T-cell (primary cell): ENCODE data around the gene CDRT4. TPM values are rescaled to one million over a fixed set of nuclear protein-coding genes. Genes with fewer than 3 reads are reported as not detected.

Experiments
- ATAC-seq, 4 experiments: fragments of 200-7000 bp in 3 of 4; fragments of 150-1000 bp in 1 of 4; cut with Tn5 transposase; replicated peaks in 1 of 4; 1 replicate in 3 of 4; 2 replicates in 1 of 4; pipeline ENCODE4 v1.10.0; 2021; ENCODE audit warnings: moderate library complexity in 3 of 4, mild to moderate bottlenecking in 2 of 4, moderate number of reproducible peaks in 1 of 4
- CTCF ChIA-PET, 2 donors: fragments of 300-600 bp; sonication (Branson Sonifier 250); formaldehyde crosslinking; loops; one replicate each; lab custom pipeline; 2022; ENCODE audit warnings: antibody characterized with exemption in 2 of 2; lab: Charles Lee
- POLR2A ChIA-PET, 2 donors: fragments of 300-600 bp; sonication (Branson Sonifier 250); formaldehyde crosslinking; loops; one replicate each; lab custom pipeline; 2022; ENCODE audit warnings: antibody characterized with exemption in 2 of 2; lab: Charles Lee
- DNase-seq, 35 experiments: peaks; one replicate each; pipeline versions ENCODE4 v3.0.0 to v3.0.0-alpha.2; 2013 to 2023
- H3K27ac ChIP-seq: one replicate; pipeline ENCODE4 v1.5.1; 2013; ENCODE audit warnings: low read length
- H3K27me3 ChIP-seq, 2 experiments: replicated peaks in 1 of 2; 1 replicate in 1 of 2; 2 replicates in 1 of 2; pipeline versions ENCODE4 v1.6.1 to v1.7.0; 2013; ENCODE audit warnings: low read length in 1 of 2, mixed read lengths in 1 of 2; ENCODE audit not compliant: control insufficient read depth in 2 of 2, insufficient read depth in 2 of 2; ENCODE audit errors: extremely low read depth in 1 of 2
- H3K36me3 ChIP-seq, 2 donors: 1 replicate in 1 of 2; 2 replicates in 1 of 2; pipeline versions ENCODE4 v1.6.1 to v1.7.0; 2013; ENCODE audit warnings: low read length in 1 of 2; ENCODE audit not compliant: control insufficient read depth in 2 of 2, insufficient read depth in 1 of 2; ENCODE audit errors: extremely low read depth in 1 of 2
- H3K4me1 ChIP-seq, 2 experiments: 1 replicate in 1 of 2; 2 replicates in 1 of 2; pipeline versions ENCODE4 v1.6.1 to v1.7.0; 2013; ENCODE audit warnings: low read length in 2 of 2, mixed read lengths in 1 of 2; ENCODE audit not compliant: insufficient read depth in 2 of 2, control insufficient read depth in 1 of 2; ENCODE audit errors: extremely low read depth in 1 of 2
- H3K4me3 ChIP-seq, 2 donors: 1 replicate in 1 of 2; 2 replicates in 1 of 2; pipeline versions ENCODE4 v1.5.1 to v1.7.0; 2013; ENCODE audit warnings: mild to moderate bottlenecking in 2 of 2, low read length in 1 of 2, moderate library complexity in 1 of 2; ENCODE audit not compliant: control insufficient read depth in 1 of 2; ENCODE audit errors: extremely low read depth in 1 of 2
- H3K9me3 ChIP-seq: 2 replicates; pipeline ENCODE4 v1.7.0; 2013
- H3K27ac Mint-ChIP-seq, 2 donors: one replicate each; pipeline ENCODE4 v1.8.0; 2020 to 2021; ENCODE audit warnings: mild to moderate bottlenecking in 2 of 2, mixed read lengths in 2 of 2
- H3K27me3 Mint-ChIP-seq, 2 donors: one replicate each; pipeline ENCODE4 v1.8.0; 2021 to 2022; ENCODE audit warnings: mixed read lengths in 2 of 2
- H3K36me3 Mint-ChIP-seq: one replicate; pipeline ENCODE4 v1.8.0; 2021; ENCODE audit warnings: mixed read lengths
- H3K4me1 Mint-ChIP-seq, 3 donors: one replicate each; pipeline ENCODE4 v1.8.0; 2020 to 2022; ENCODE audit warnings: mixed read lengths in 3 of 3, mild to moderate bottlenecking in 1 of 3
- H3K4me3 Mint-ChIP-seq, 3 donors: one replicate each; pipeline ENCODE4 v1.8.0; 2020 to 2022; ENCODE audit warnings: mild to moderate bottlenecking in 3 of 3, mixed read lengths in 3 of 3, moderate library complexity in 3 of 3
- H3K9me3 Mint-ChIP-seq, 3 donors: one replicate each; pipeline ENCODE4 v1.8.0; 2020 to 2022; ENCODE audit warnings: mixed read lengths in 3 of 3
- WGBS: methylation state at CpG from one replicate; pipeline ENCODE4 v1.1.5; 2013; ENCODE audit warnings: missing lambda C conversion rate; ENCODE audit not compliant: insufficient coverage; 5-methylcytosine and 5-hydroxymethylcytosine counted together
- total RNA-seq, 35 experiments: library from RNA in 6 of 35; stranded (reverse) in 6 of 35; fragments of 120-200 nt in 1 of 35; gene quantifications; one replicate each; pipeline versions ENCODE4 v1.2.1 to v1.2.4 and lab custom pipeline; 2013 to 2026

CDRT4 gene
- total RNA-seq, 5 donors from 2014 or later (not counting 1 experiment from before 2014, with no cell fraction given) = 4.7 to 10.0 (median 9.0) TPM

- Histone ChIP-seq H3K36me3 (peaks cover 0 to 15% of the 10 kb centered on the region in 2 donors), H3K4me1 (no peaks in the 10 kb centered on the region), H3K9me3 (no peaks in the 10 kb centered on the region), H3K27ac (no peak overlapping the region), H3K4me3 (no peak overlapping the region), H3K27me3 (no peaks in the 10 kb centered on the region)
- 94% methylated on average over 3 of the region's 7 CpGs for WGBS
- H3K36me3 Mint-ChIP-seq = peaks cover 54% of the 10 kb centered on the region
- H3K4me1 Mint-ChIP-seq = no peaks in the 10 kb centered on the region
- DNase-seq (no peak), ATAC-seq (no peak)
- POLR2A ChIA-PET = no interaction called here
- no peaks in the 10 kb centered on the region for H3K27me3 Mint-ChIP-seq
- H3K9me3 Mint-ChIP-seq = no peaks in the 10 kb centered on the region
- no peak overlapping the region for H3K27ac Mint-ChIP-seq
- CTCF ChIA-PET = no interaction called here
- no peak overlapping the region for H3K4me3 Mint-ChIP-seq
Observed at GRCh38 chr17:15496735-15497670, 29.6 kb upstream of the CDRT4 start.

GRCh38 chr17:15494821-15495220 lies 27.4 kb upstream of the CDRT4 start:
- no peaks in the 10 kb centered on the region for H3K9me3 ChIP-seq
- no peak overlapping the region for H3K27ac ChIP-seq
- ChIA-PET POLR2A (no interaction called here), CTCF (no interaction called here)
- DNase-seq = no peak
- peaks cover 0 to 8% of the 10 kb centered on the region in 2 donors for H3K36me3 ChIP-seq
- Mint-ChIP-seq H3K27ac (no peak overlapping the region), H3K9me3 (no peaks in the 10 kb centered on the region), H3K4me3 (no peak overlapping the region), H3K36me3 (peaks cover 48% of the 10 kb centered on the region), H3K27me3 (no peaks in the 10 kb centered on the region), H3K4me1 (no peaks in the 10 kb centered on the region)
- no peak overlapping the region for H3K4me3 ChIP-seq
- no peak for ATAC-seq
- no peaks in the 10 kb centered on the region for H3K4me1 ChIP-seq
- H3K27me3 ChIP-seq = no peaks in the 10 kb centered on the region

GRCh38 chr17:15493693-15494035 lies 26.2 kb upstream of the CDRT4 start:
- ChIA-PET POLR2A (interaction anchor here in 1 of 2 donors (0.7 kb wide), 1 partner anchor 448 kb away, joined by 3 read pairs; no protein-coding TSS in a partner anchor), CTCF (no interaction called here)
- WGBS = no CpG with 5 or more reads among the region's 1 CpG
- ATAC-seq (no peak), DNase-seq (no peak)
- Histone ChIP-seq H3K4me3 (no peak overlapping the region), H3K27ac (no peak overlapping the region), H3K36me3 (peaks cover 0 to 8% of the 10 kb centered on the region in 2 donors), H3K9me3 (no peaks in the 10 kb centered on the region), H3K4me1 (no peaks in the 10 kb centered on the region), H3K27me3 (no peaks in the 10 kb centered on the region)
- H3K4me3 Mint-ChIP-seq = no peak overlapping the region
- no peaks in the 10 kb centered on the region for H3K9me3 Mint-ChIP-seq
- no peak overlapping the region for H3K27ac Mint-ChIP-seq
- H3K27me3 Mint-ChIP-seq = no peaks in the 10 kb centered on the region
- peaks cover 43% of the 10 kb centered on the region for H3K36me3 Mint-ChIP-seq
- no peaks in the 10 kb centered on the region for H3K4me1 Mint-ChIP-seq

GRCh38 chr17:15492791-15493692 lies 25.6 kb upstream of the CDRT4 start:
- H3K27ac ChIP-seq = no peak overlapping the region
- POLR2A ChIA-PET = no interaction called here
- Mint-ChIP-seq H3K36me3 (peaks cover 42% of the 10 kb centered on the region), H3K4me1 (no peaks in the 10 kb centered on the region), H3K27ac (no peak overlapping the region), H3K4me3 (no peak overlapping the region), H3K9me3 (no peaks in the 10 kb centered on the region), H3K27me3 (no peaks in the 10 kb centered on the region)
- CTCF ChIA-PET = no interaction called here
- 95% methylated on average over 7 of the region's 8 CpGs for WGBS
- ATAC-seq = no peak
- H3K9me3 ChIP-seq = no peaks in the 10 kb centered on the region
- no peaks in the 10 kb centered on the region for H3K4me1 ChIP-seq
- H3K4me3 ChIP-seq = no peak overlapping the region
- H3K36me3 ChIP-seq = peaks cover 0 to 8% of the 10 kb centered on the region in 2 donors
- H3K27me3 ChIP-seq = no peaks in the 10 kb centered on the region
- no peak for DNase-seq

GRCh38 chr17:15492186-15492585 lies 24.8 kb upstream of the CDRT4 start:
- ChIA-PET POLR2A (no interaction called here), CTCF (interaction anchor here in 1 of 2 donors (0.6 kb wide), 1 partner anchor 9 kb away, joined by 3 read pairs; no protein-coding TSS in a partner anchor)
- Mint-ChIP-seq H3K27ac (no peak overlapping the region), H3K4me1 (no peaks in the 10 kb centered on the region), H3K27me3 (no peaks in the 10 kb centered on the region), H3K9me3 (no peaks in the 10 kb centered on the region), H3K4me3 (no peak overlapping the region), H3K36me3 (peaks cover 43% of the 10 kb centered on the region)
- Histone ChIP-seq H3K27ac (no peak overlapping the region), H3K4me1 (no peaks in the 10 kb centered on the region), H3K4me3 (no peak overlapping the region), H3K36me3 (peaks cover 0 to 8% of the 10 kb centered on the region in 2 donors), H3K9me3 (no peaks in the 10 kb centered on the region), H3K27me3 (no peaks in the 10 kb centered on the region)
- ATAC-seq (no peak), DNase-seq (no peak)
- 96% methylated on average over 3 of the region's 4 CpGs for WGBS

GRCh38 chr17:15490634-15491261 lies 23.3 kb upstream of the CDRT4 start:
- Mint-ChIP-seq H3K4me1 (no peaks in the 10 kb centered on the region), H3K4me3 (no peak overlapping the region), H3K9me3 (no peaks in the 10 kb centered on the region), H3K27ac (no peak overlapping the region), H3K27me3 (no peaks in the 10 kb centered on the region), H3K36me3 (peaks cover 31% of the 10 kb centered on the region)
- Histone ChIP-seq H3K27me3 (no peaks in the 10 kb centered on the region), H3K36me3 (peaks cover 0 to 1% of the 10 kb centered on the region in 2 donors), H3K9me3 (no peaks in the 10 kb centered on the region), H3K4me3 (no peak overlapping the region), H3K27ac (no peak overlapping the region), H3K4me1 (no peaks in the 10 kb centered on the region)
- ChIA-PET POLR2A (no interaction called here), CTCF (no interaction called here)
- no peak for ATAC-seq
- 53% methylated on average over 9 of the region's 11 CpGs for WGBS
- DNase-seq = no peak
